22Rv1 (cell line): Measurements from ENCODE around the gene EMID1.

Experiments
- ZFX ChIP-seq: fragments of 450-650 bp; IDR thresholded peaks from 2 replicates; pipeline ENCODE4 v1.6.1; 2017; ENCODE audit warnings: antibody characterized with exemption, borderline replicate concordance
- TF ChIP-seq, protein P1 (sequence below): fragments of 450-650 bp; IDR thresholded peaks from 2 replicates; pipeline ENCODE4 v1.5.1; 2017; ENCODE audit warnings: mild to moderate bottlenecking

GRCh38 chr22:29260031-29260560 is 54.4 kb downstream of the EMID1 start:
- TF ChIP-seq, protein P1, sequence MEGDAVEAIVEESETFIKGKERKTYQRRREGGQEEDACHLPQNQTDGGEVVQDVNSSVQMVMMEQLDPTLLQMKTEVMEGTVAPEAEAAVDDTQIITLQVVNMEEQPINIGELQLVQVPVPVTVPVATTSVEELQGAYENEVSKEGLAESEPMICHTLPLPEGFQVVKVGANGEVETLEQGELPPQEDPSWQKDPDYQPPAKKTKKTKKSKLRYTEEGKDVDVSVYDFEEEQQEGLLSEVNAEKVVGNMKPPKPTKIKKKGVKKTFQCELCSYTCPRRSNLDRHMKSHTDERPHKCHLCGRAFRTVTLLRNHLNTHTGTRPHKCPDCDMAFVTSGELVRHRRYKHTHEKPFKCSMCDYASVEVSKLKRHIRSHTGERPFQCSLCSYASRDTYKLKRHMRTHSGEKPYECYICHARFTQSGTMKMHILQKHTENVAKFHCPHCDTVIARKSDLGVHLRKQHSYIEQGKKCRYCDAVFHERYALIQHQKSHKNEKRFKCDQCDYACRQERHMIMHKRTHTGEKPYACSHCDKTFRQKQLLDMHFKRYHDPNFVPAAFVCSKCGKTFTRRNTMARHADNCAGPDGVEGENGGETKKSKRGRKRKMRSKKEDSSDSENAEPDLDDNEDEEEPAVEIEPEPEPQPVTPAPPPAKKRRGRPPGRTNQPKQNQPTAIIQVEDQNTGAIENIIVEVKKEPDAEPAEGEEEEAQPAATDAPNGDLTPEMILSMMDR = no peak
- TF ChIP-seq ZFX = no peak
